AG09309 (cell line): ENCODE data around the gene FSTL3.
A peak's percentile ranks its signal among the peaks of the same experiment; 100 is the strongest.
"Not testable (repeated sequence)": the region's sequence is repeated elsewhere in the genome, so short reads cannot be mapped to it uniquely, and the experiment has no call there.

Source experiments
- DNase-seq: peaks from one replicate; pipeline ENCODE4 v3.0.0-alpha.2; 2010; ENCODE audit warnings: low read depth
- H3K4me3 ChIP-seq: 2 replicates; pipeline ENCODE4 v1.5.1; 2011; ENCODE audit warnings: mild to moderate bottlenecking, low read depth, low read length, moderate library complexity; ENCODE audit not compliant: control insufficient read depth
- CTCF ChIP-seq: IDR thresholded peaks from 2 replicates; pipeline ENCODE4 v1.5.1; 2011; ENCODE audit warnings: mild to moderate bottlenecking, low read depth, low read length, inconsistent platforms; ENCODE audit not compliant: insufficient read depth, control insufficient read depth; ENCODE audit errors: missing control alignments

The FSTL3 gene

GRCh38 chr19:662962-663681 is 13.1 kb upstream of the FSTL3 start, which contains the start of gene RNF126:
TSS of gene RNF126 (minus strand) at chr19:663214. CDS start at chr19:663121, 93 bp downstream.
- peak within 1 kb of the TSS; percentile 73 for H3K4me3 ChIP-seq
- TF ChIP-seq CTCF = no peak
- DNase-seq = peak; percentile 51

DNA sequence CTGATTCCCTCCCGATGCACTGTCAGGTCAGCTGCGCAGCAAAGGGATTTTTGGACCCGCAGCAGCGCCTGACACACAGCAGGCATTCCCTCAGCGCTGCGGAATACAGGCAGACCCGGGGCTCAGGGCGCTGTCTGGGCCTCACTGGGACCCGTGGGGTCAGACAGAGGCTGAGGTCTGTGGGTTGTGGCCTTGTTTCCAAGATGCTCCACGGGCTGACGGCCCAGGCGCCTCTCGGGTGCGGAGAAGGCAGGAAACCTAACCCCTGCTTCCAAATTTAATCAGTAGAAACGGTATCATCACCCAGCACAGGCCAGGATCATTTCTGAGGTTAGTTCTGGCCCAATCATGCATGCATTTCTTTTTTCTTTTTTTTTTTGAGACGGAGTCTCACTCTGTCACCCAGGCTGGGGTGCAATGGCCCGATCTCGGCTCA is 12.5 kb upstream of the FSTL3 start:
- peak overlapping the region; percentile 57 for H3K4me3 ChIP-seq
- TF ChIP-seq CTCF = no peak
- DNase-seq = no peak

- DNase-seq = no peak
- peak overlapping the region; percentile 34 for H3K4me3 ChIP-seq
- TF ChIP-seq CTCF = peak; percentile 94
Measured at GRCh38 chr19:664913-665443, 11.2 kb upstream of the FSTL3 start.

GRCh38 chr19:666985-667573 is 9.1 kb upstream of the FSTL3 start:
- not testable (repeated sequence) for H3K4me3 ChIP-seq, DNase-seq

DNA sequence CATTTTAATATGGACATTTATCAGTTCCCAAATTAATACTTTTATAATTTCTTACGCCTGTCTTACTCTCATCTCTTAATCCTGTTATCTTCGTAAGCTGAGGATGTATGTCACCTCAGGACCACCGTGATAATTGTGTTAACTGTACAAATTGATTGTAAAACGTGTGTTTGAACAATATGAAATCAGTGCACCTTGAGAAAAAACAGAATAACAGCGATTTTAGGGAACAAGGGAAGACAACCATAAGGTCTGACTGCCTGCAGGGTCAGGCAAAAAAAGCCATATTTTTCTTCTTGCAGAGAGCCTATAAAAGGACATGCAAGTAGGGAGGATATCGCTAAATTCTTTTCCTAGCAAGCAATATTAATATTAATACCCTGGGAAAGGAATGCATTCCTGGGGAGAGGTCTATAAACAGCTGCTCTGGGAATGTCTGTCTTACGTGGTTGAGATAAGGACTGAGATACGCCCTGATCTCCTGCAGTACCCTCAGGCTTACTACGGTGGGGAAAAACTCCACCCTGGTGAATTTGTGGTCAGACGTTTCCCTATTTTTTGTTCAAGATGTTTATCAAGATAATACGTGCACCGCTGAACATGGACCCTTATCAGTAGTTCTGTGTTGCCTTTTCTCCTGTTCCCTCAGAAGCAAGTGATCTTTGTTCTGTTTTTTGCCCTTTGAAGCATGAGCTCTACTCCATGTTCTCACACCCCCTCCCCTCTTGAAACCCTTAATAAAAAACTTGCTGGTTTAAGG is 7.3 kb upstream of the FSTL3 start:
- not testable (repeated sequence) for DNase-seq

DNA sequence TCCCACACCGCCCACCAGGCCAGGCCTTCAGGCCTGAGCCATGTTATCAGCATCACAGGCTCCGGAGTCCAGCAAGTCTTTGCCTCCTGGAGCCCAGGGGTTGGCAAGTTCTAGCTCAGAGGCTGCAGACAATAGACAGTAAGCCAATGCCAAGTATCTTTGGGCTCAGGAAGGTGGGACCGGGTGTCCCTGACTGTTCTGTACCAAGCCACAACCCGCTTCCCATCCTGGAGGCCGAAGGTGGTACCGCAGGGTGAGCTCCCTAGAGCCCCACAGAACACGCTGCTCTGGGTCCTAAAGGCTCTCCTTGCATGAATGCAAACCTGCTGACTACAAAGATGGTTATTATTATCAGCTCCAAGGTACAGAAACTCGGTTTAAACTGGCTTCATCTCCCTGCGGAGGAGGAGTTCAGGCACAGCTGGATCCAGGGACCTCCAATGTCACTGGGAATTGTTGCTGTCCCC is 5.5 kb upstream of the FSTL3 start:
- no peak overlapping the region for H3K4me3 ChIP-seq
- no peak for DNase-seq
- TF ChIP-seq CTCF = no peak

More for the DNA sequence above, 7.3 kb upstream of the FSTL3 start:
- H3K4me3 ChIP-seq = not testable (repeated sequence)

DNA sequence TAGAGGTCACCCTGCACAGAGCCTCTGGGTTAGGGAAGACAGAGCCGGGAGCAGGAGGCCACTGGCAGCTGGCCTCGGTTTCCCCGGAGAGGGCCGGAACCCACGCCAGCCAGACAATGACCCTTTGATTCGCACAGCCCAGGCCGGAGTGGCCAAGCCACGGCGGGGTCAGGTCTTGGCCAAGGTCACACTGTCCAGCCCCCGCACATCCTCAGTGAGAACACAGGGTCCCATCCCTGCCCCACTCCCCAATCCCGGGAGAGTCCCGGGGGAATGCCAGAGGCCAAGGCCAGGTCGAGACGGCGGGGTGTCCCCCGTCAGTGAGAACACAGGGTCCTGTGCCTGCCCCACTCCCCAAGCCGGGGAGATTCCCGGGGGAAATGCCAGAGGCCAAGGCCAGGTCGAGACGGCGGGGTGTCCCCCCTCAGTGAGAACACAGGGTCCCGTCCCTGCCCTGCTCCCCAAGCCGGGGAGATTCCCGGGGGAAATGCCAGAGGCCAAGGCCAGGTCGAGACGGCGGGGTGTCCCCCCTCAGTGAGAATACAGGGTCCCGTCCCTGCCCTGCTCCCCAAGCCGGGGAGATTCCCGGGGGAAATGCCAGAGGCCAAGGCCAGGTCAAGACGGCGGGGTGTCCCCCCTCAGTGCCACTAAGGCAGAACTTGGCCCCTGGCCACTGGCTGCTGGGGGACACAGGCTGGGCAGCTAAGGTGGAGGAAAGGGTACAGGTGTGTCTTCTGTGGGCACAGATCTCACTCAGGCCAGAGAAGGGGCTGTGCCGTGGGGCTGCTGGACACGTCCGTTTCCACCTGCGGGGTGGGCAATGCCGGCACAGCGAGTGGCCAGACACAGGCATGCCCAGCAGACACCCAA is 1.7 kb upstream of the FSTL3 start:
- H3K4me3 ChIP-seq = no peak overlapping the region
- TF ChIP-seq CTCF = no peak
- DNase-seq = no peak
